Mesendoderm (in vitro differentiated cells): ENCODE data around the gene SLC39A11.
A peak's percentile ranks its signal among the peaks of the same experiment; 100 is the strongest.

Experiments
- DNase-seq: peaks from one replicate; pipeline ENCODE4 v3.0.0; 2013
- H2AK5ac ChIP-seq: 2 replicates; pipeline ENCODE4 v1.6.1; 2013; ENCODE audit warnings: low read length, inconsistent platforms
- H2BK120ac ChIP-seq: 2 replicates; pipeline ENCODE4 v1.6.1; 2013; ENCODE audit warnings: low read depth, mild to moderate bottlenecking, low read length, moderate library complexity, mixed read lengths
- H2BK15ac ChIP-seq: replicated peaks from 2 replicates; pipeline ENCODE4 v1.6.1; 2013; ENCODE audit warnings: low read depth, mild to moderate bottlenecking, moderate library complexity
- H2BK5ac ChIP-seq: 2 replicates; pipeline ENCODE4 v1.6.1; 2013; ENCODE audit warnings: low read length, inconsistent platforms
- H3K18ac ChIP-seq: 2 replicates; pipeline ENCODE4 v1.6.1; 2013; ENCODE audit warnings: mild to moderate bottlenecking, low read length, mixed read lengths
- H3K23ac ChIP-seq: one replicate; pipeline ENCODE4 v1.6.1; 2013; ENCODE audit warnings: low read length
- H3K27ac ChIP-seq: 2 replicates; pipeline ENCODE4 v1.5.1; 2013; ENCODE audit warnings: low read depth, mild to moderate bottlenecking, inconsistent platforms, low read length, moderate library complexity
- H3K27me3 ChIP-seq: 2 replicates; pipeline ENCODE4 v1.6.1; 2013; ENCODE audit warnings: low read length, control low read depth, mild to moderate bottlenecking, inconsistent platforms; ENCODE audit not compliant: insufficient read depth, poor library complexity
- H3K36me3 ChIP-seq: 2 replicates; pipeline ENCODE4 v1.6.1; 2013; ENCODE audit warnings: low read length, inconsistent platforms; ENCODE audit not compliant: control insufficient read depth, insufficient read depth
- H3K4ac ChIP-seq: one replicate; pipeline ENCODE4 v1.6.1; 2013; ENCODE audit warnings: low read depth, mild to moderate bottlenecking, low read length, moderate library complexity
- H3K4me1 ChIP-seq: 2 replicates; pipeline ENCODE4 v1.6.1; 2013; ENCODE audit warnings: low read depth, low read length, inconsistent platforms; ENCODE audit not compliant: control insufficient read depth
- H3K4me2 ChIP-seq: 2 replicates; pipeline ENCODE4 v1.6.1; 2013; ENCODE audit warnings: low read length
- H3K4me3 ChIP-seq: 2 replicates; pipeline ENCODE4 v1.5.1; 2013; ENCODE audit warnings: mild to moderate bottlenecking, low read length
- H3K56ac ChIP-seq: one replicate; pipeline ENCODE4 v1.6.1; 2013; ENCODE audit warnings: low read length
- H3K79me1 ChIP-seq: 2 replicates; pipeline ENCODE4 v1.6.1; 2013; ENCODE audit warnings: low read length, inconsistent platforms
- H3K79me2 ChIP-seq: 2 replicates; pipeline ENCODE4 v1.6.1; 2013; ENCODE audit warnings: mild to moderate bottlenecking, low read length; ENCODE audit not compliant: control insufficient read depth, insufficient read depth
- H3K9ac ChIP-seq: 2 replicates; pipeline ENCODE4 v1.6.1; 2013; ENCODE audit warnings: low read length, inconsistent platforms
- H4K5ac ChIP-seq: one replicate; pipeline ENCODE4 v1.6.1; 2013; ENCODE audit warnings: low read length
- H4K8ac ChIP-seq: one replicate; pipeline ENCODE4 v1.6.1; 2013; ENCODE audit warnings: low read depth, mild to moderate bottlenecking, control low read depth, low read length, moderate library complexity
- WGBS: extraction: QIAGEN DNeasy Blood & Tissue Kit; methylation state at CpG from one replicate; pipeline ENCODE4 v1.1.7; 2013; ENCODE audit warnings: low lambda C conversion rate, missing lambda C conversion rate; ENCODE audit not compliant: insufficient coverage; ENCODE audit errors: extremely low coverage; 5-methylcytosine and 5-hydroxymethylcytosine counted together

The SLC39A11 gene

GRCh38 chr17:72715906-72716572 lies 376.4 kb downstream of the SLC39A11 start:
- DNase-seq, result peak; percentile 61
- WGBS, result no CpG with 5 or more reads among the region's 23 CpGs
- H3K27ac ChIP-seq, result no peak overlapping the region

DNA sequence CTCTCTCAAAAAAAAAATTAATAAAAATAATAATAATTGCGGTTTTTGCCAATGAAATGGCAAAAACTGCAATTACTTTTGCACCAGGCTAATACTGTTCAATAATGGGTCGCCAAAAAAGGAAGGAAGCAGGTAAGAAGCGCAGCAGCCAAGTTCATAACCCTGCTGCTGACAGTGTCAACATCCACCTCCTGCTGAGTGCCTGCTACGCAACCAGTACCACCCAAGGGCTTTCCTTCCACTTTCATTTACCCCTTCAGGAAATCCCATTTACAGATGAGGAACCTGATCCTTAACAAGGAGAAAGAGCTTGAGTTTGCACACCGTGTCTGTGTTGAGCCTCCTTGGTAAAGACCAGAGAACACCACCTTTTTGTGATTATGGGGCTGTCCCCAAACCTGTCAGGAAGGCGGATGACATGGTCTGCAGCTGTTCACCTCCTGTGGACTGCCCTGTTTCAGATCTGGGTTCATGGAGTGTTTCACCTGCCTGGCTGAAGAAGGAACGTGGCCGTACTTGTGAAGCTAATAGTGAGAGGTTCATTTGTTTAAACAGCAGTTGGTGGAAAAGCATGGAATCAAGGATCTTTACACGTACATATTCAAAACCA lies 378.0 kb downstream of the SLC39A11 start:
- Histone ChIP-seq H3K4me1 (no peaks in the 10 kb centered on the region), H4K5ac (no peak overlapping the region), H4K8ac (no peak overlapping the region), H3K9ac (no peak overlapping the region), H3K4ac (no peak overlapping the region), H3K27ac (no peak overlapping the region), H2BK5ac (no peak overlapping the region), H3K79me1 (no peaks in the 10 kb centered on the region), H3K79me2 (no peaks in the 10 kb centered on the region), H3K36me3 (no peaks in the 10 kb centered on the region), H2AK5ac (no peak overlapping the region), H3K18ac (no peak overlapping the region), H2BK15ac (no peak overlapping the region), H3K27me3 (no peaks in the 10 kb centered on the region), H2BK120ac (no peak overlapping the region), H3K56ac (no peak overlapping the region), H3K23ac (no peak overlapping the region), H3K4me3 (no peak overlapping the region), H3K4me2 (no peak overlapping the region)
- DNase-seq, result no peak
- WGBS, result no CpG with 5 or more reads among the region's 9 CpGs

More at GRCh38 chr17:72715906-72716572, 376.4 kb downstream of the SLC39A11 start:
- no peak overlapping the region for H3K4ac ChIP-seq
- H3K79me2 ChIP-seq, result no peaks in the 10 kb centered on the region
- H2BK5ac ChIP-seq, result no peak overlapping the region
- no peaks in the 10 kb centered on the region for H3K36me3 ChIP-seq
- no peaks in the 10 kb centered on the region for H3K4me1 ChIP-seq
- no peak overlapping the region for H3K4me2 ChIP-seq
- H3K27me3 ChIP-seq, result no peaks in the 10 kb centered on the region
- H2BK15ac ChIP-seq, result no peak overlapping the region
- H3K9ac ChIP-seq, result no peak overlapping the region
- H4K5ac ChIP-seq, result no peak overlapping the region
- no peak overlapping the region for H3K23ac ChIP-seq
- H3K18ac ChIP-seq, result no peak overlapping the region
- H2BK120ac ChIP-seq, result no peak overlapping the region
- no peak overlapping the region for H2AK5ac ChIP-seq
- H3K4me3 ChIP-seq, result no peak overlapping the region
- no peak overlapping the region for H3K56ac ChIP-seq
- H3K79me1 ChIP-seq, result no peaks in the 10 kb centered on the region
- no peak overlapping the region for H4K8ac ChIP-seq

DNA sequence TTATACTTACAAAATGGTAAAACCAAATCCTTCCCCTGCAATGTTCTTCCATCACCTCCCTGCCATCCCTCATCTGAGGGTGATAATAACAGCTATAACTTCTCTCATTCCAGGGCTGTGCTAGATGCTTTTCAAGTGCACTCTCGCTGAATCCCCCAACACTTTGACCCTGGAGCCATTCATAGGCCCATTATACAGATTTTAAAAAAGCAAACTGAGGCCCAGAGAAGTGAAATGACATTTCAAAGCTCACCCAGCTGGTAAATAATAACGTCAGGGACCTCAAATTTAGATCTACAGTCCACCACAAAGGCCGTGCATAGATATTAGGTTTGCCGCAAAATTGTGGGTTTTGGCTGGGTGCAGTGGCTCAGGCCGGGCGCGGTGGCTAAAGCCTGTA lies 378.8 kb downstream of the SLC39A11 start:
- Histone ChIP-seq H3K4ac (no peak overlapping the region), H3K23ac (no peak overlapping the region), H3K79me2 (no peaks in the 10 kb centered on the region), H3K56ac (no peak overlapping the region), H2BK120ac (no peak overlapping the region), H4K5ac (no peak overlapping the region), H2AK5ac (no peak overlapping the region), H3K9ac (no peak overlapping the region), H4K8ac (no peak overlapping the region), H2BK5ac (no peak overlapping the region), H3K4me1 (no peaks in the 10 kb centered on the region), H3K27me3 (no peaks in the 10 kb centered on the region), H3K18ac (no peak overlapping the region), H3K4me2 (no peak overlapping the region), H3K36me3 (no peaks in the 10 kb centered on the region), H3K27ac (no peak overlapping the region), H3K4me3 (no peak overlapping the region), H2BK15ac (no peak overlapping the region), H3K79me1 (no peaks in the 10 kb centered on the region)
- no peak for DNase-seq
- no CpG with 5 or more reads among the region's 7 CpGs for WGBS

DNA sequence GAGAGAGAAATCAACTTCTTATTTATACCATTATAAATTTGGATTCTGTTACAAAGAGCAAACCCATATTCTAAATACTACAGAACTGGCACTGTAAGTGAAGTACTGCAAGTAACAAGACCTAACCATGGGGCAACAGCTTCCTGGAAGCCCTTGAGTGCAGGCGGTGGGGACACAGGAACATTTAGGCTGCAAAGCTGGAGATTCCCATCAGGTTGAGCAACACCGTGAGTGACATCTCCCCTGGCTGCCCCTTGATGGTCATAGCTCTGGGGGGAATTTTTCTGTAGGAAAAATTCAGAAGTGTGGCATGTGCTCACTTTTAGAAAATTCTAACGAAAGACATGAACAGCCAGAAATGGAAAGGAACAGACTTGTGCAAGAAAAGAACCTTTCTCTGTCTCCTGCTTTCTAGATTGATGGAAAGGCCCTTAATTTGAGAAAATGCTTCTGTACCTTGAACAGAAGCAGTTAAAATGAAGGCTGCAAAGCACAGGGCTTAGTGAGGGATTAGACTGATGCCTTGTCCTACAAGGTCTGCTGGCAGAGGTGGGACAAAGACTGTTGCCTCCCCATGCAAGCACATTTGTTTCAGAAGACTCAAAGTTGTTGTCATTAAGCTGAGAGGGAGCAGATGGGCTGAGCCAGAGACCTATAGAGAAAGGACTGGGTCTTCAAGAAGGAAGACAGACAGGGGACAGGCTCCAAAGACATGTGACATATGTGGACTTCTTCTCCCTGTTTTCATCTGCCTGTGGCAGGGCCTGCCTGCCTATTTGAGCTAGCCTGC lies 380.8 kb downstream of the SLC39A11 start:
- no peaks in the 10 kb centered on the region for H3K79me1 ChIP-seq
- no peaks in the 10 kb centered on the region for H3K4me1 ChIP-seq
- DNase-seq, result no peak
- H3K27ac ChIP-seq, result no peak overlapping the region
- no peak overlapping the region for H3K4me2 ChIP-seq
- no peak overlapping the region for H3K4me3 ChIP-seq
- no peak overlapping the region for H4K5ac ChIP-seq
- H2AK5ac ChIP-seq, result no peak overlapping the region
- no peaks in the 10 kb centered on the region for H3K36me3 ChIP-seq
- H2BK5ac ChIP-seq, result no peak overlapping the region
- H3K9ac ChIP-seq, result no peak overlapping the region
- no peaks in the 10 kb centered on the region for H3K79me2 ChIP-seq
- no peak overlapping the region for H3K23ac ChIP-seq
- H2BK15ac ChIP-seq, result no peak overlapping the region
- H2BK120ac ChIP-seq, result no peak overlapping the region
- H3K56ac ChIP-seq, result no peak overlapping the region
- H4K8ac ChIP-seq, result no peak overlapping the region
- no peaks in the 10 kb centered on the region for H3K27me3 ChIP-seq
- no CpG with 5 or more reads among the region's 3 CpGs for WGBS
- no peak overlapping the region for H3K4ac ChIP-seq
- H3K18ac ChIP-seq, result no peak overlapping the region

- Histone ChIP-seq H3K27ac (no peak overlapping the region), H3K23ac (no peak overlapping the region), H4K8ac (no peak overlapping the region), H3K36me3 (no peaks in the 10 kb centered on the region), H3K4me2 (no peak overlapping the region), H2BK5ac (no peak overlapping the region), H4K5ac (no peak overlapping the region), H3K4me1 (no peaks in the 10 kb centered on the region), H3K79me1 (no peaks in the 10 kb centered on the region), H2BK15ac (no peak overlapping the region), H3K9ac (no peak overlapping the region), H3K56ac (no peak overlapping the region), H3K4me3 (no peak overlapping the region), H3K79me2 (no peaks in the 10 kb centered on the region), H2BK120ac (no peak overlapping the region), H2AK5ac (no peak overlapping the region), H3K18ac (no peak overlapping the region), H3K4ac (no peak overlapping the region), H3K27me3 (no peaks in the 10 kb centered on the region)
- no CpG with 5 or more reads among the region's 1 CpG for WGBS
- DNase-seq, result no peak
These were observed 381.7 kb downstream of the SLC39A11 start for GRCh38 chr17:72710834-72711233.
